ENCODE data around the gene TECTA. TPM values are rescaled to one million over a fixed set of nuclear protein-coding genes. Genes with fewer than 3 reads are reported as not detected.

Gene TECTA
- total and polyA plus RNA-seq, 9 donors: 0.53 to 1.3 (median 0.97) TPM

- intact Hi-C loops (cut with DNase I): no loop called here
- 68 to 85% (median 72%) methylated on average over 1 of the region's 1 CpG for WGBS, 3 donors
- DNase-seq: no peak
These were observed 79.1 kb downstream of the TECTA start for GRCh38 chr11:121180183-121180582.

GRCh38 chr11:121188776-121189175 is 87.7 kb downstream of the TECTA start:
- no peak for DNase-seq

More at GRCh38 chr11:121180183-121180582, 79.1 kb downstream of the TECTA start:
- Histone ChIP-seq H3K4me3 (no peak overlapping the region), H3K9me3 (no peaks in the 10 kb centered on the region), H3K36me3 (no peaks in the 10 kb centered on the region), H3K27me3 (no peaks in the 10 kb centered on the region), H3K27ac (no peak overlapping the region), H3K4me1 (ENCODE audit: insufficient read depth) (no peaks in the 10 kb centered on the region)
- TF ChIP-seq, protein P1, sequence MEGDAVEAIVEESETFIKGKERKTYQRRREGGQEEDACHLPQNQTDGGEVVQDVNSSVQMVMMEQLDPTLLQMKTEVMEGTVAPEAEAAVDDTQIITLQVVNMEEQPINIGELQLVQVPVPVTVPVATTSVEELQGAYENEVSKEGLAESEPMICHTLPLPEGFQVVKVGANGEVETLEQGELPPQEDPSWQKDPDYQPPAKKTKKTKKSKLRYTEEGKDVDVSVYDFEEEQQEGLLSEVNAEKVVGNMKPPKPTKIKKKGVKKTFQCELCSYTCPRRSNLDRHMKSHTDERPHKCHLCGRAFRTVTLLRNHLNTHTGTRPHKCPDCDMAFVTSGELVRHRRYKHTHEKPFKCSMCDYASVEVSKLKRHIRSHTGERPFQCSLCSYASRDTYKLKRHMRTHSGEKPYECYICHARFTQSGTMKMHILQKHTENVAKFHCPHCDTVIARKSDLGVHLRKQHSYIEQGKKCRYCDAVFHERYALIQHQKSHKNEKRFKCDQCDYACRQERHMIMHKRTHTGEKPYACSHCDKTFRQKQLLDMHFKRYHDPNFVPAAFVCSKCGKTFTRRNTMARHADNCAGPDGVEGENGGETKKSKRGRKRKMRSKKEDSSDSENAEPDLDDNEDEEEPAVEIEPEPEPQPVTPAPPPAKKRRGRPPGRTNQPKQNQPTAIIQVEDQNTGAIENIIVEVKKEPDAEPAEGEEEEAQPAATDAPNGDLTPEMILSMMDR (IDR thresholded peaks at IDR 0.05): no peak
- TF ChIP-seq POLR2A (IDR thresholded peaks at IDR 0.05) (no peak), EP300 (IDR thresholded peaks at IDR 0.05) (no peak)

GRCh38 chr11:121191818-121192217 is 90.8 kb downstream of the TECTA start:
- Histone ChIP-seq H3K36me3 (no peaks in the 10 kb centered on the region), H3K27me3 (no peaks in the 10 kb centered on the region), H3K27ac (no peak overlapping the region), H3K4me1 (ENCODE audit: insufficient read depth) (no peaks in the 10 kb centered on the region), H3K4me3 (no peak overlapping the region), H3K9me3 (no peaks in the 10 kb centered on the region)
- no peak for TF ChIP-seq POLR2A (IDR thresholded peaks at IDR 0.05)
- TF ChIP-seq, protein P1 (IDR thresholded peaks at IDR 0.05): no peak
- no peak for TF ChIP-seq EP300 (IDR thresholded peaks at IDR 0.05)
- no peak for DNase-seq
- 73 to 86% (median 77%) methylated on average over 5 of the region's 5 CpGs for WGBS, 3 donors
- intact Hi-C loops (cut with DNase I): loop anchor here in 3 of 4 donors (10.0 kb wide), 1 partner anchor 677 kb away; the partner anchor contains the start of gene GRIK4 (in 3 of the 3)

More at GRCh38 chr11:121188776-121189175, 87.7 kb downstream of the TECTA start:
- intact Hi-C loops (cut with DNase I): no loop called here
- no peak overlapping the region for H3K27ac ChIP-seq
- no peaks in the 10 kb centered on the region for H3K36me3 ChIP-seq
- no peaks in the 10 kb centered on the region for H3K27me3 ChIP-seq
- TF ChIP-seq POLR2A (IDR thresholded peaks at IDR 0.05) (no peak), EP300 (IDR thresholded peaks at IDR 0.05) (no peak)
- no peaks in the 10 kb centered on the region for H3K9me3 ChIP-seq
- no peak overlapping the region for H3K4me3 ChIP-seq
- H3K4me1 ChIP-seq (ENCODE audit: insufficient read depth): no peaks in the 10 kb centered on the region

- TF ChIP-seq POLR2A (IDR thresholded peaks at IDR 0.05) (no peak), EP300 (IDR thresholded peaks at IDR 0.05) (no peak)
- TF ChIP-seq, protein P1 (IDR thresholded peaks at IDR 0.05): peak; percentile 66 to 67 (median 66)
- no peaks in the 10 kb centered on the region for H3K4me1 ChIP-seq (ENCODE audit: insufficient read depth)
- intact Hi-C loops (cut with DNase I): loop anchor here in 3 of 4 donors (10.0 kb wide), 1 partner anchor 680 kb away; the partner anchor contains the start of gene GRIK4 (in 3 of the 3)
- H3K4me3 ChIP-seq: no peak overlapping the region
- H3K9me3 ChIP-seq: no peaks in the 10 kb centered on the region
- H3K27me3 ChIP-seq: no peaks in the 10 kb centered on the region
- peak in 4 of 5 donors; percentile 22 to 56 (median 30) for DNase-seq
- 9 to 13% (median 9%) methylated on average over 13 of the region's 13 CpGs for whole genome bisulfite sequencing, 3 donors
- H3K27ac ChIP-seq: no peak overlapping the region
- no peaks in the 10 kb centered on the region for H3K36me3 ChIP-seq
These were observed 93.9 kb downstream of the TECTA start for GRCh38 chr11:121194731-121195596.

DNA sequence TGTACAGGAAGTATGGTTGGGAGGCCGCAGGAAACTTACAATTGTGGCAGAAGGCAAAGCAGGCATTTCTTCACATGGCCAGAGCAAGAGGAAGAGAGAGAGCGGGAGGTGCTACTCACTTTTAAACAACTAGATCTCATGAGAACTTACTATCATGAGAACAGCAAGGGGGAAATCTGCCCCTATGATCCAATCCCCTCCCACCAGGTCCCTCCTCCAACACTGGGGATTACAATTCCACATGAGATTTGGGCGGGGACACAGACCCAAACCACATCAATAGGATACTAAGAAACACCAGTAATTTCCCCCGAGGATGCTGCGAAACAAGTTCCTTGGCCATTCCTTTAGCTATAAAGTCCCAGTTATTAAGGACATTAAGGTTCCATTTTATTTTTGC is 97.4 kb downstream of the TECTA start:
- intact Hi-C loops (cut with DNase I): loop anchor here in 3 of 4 donors (10.0 kb wide), 1 partner anchor 684 kb away; the partner anchor contains the start of gene GRIK4 (in 3 of the 3)
- TF ChIP-seq, protein P1 (IDR thresholded peaks at IDR 0.05): no peak
- no peak for TF ChIP-seq EP300 (IDR thresholded peaks at IDR 0.05)
- Histone ChIP-seq H3K4me1 (ENCODE audit: insufficient read depth) (no peaks in the 10 kb centered on the region), H3K27ac (no peak overlapping the region), H3K36me3 (no peaks in the 10 kb centered on the region), H3K9me3 (no peaks in the 10 kb centered on the region), H3K27me3 (no peaks in the 10 kb centered on the region), H3K4me3 (no peak overlapping the region)
- no peak for DNase-seq
- WGBS, 3 donors: 77 to 91% (median 90%) methylated on average over 5 of the region's 5 CpGs
